H1 (cell line): Measurements from ENCODE around the gene DOK7. TPM values are rescaled to one million over a fixed set of nuclear protein-coding genes. Genes with fewer than 3 reads are reported as not detected.

Experiments
- CTCF ChIA-PET: fragments of 300-600 bp; sonication (Branson Sonifier 250); formaldehyde crosslinking; loops from one replicate; lab custom pipeline; 2021; ENCODE audit not compliant: partially characterized antibody; lab: Charles Lee
- POLR2A ChIA-PET: fragments of 300-600 bp; sonication (Branson Sonifier 250); formaldehyde crosslinking; loops from one replicate; lab custom pipeline; 2021; ENCODE audit warnings: inconsistent platforms; ENCODE audit not compliant: partially characterized antibody; lab: Charles Lee
- DNase-seq, 2 experiments: peaks; one replicate each; pipeline versions ENCODE4 v3.0.0 to v3.0.0-alpha.2; 2010 to 2022; ENCODE audit warnings: low spot score in 2 of 2, low read depth in 1 of 2, mixed read lengths in 1 of 2
- FAIRE-seq: peaks from 2 replicates; lab custom pipeline; 2011; peaks lifted over from hg19 to GRCh38; lab: Jason Lieb, UNC
- H2AFZ ChIP-seq: 2 replicates; pipeline ENCODE4 v1.8.1; 2012; ENCODE audit warnings: low read length, inconsistent platforms
- H2AK5ac ChIP-seq: 2 replicates; pipeline ENCODE4 v1.6.1; 2013; ENCODE audit warnings: low read depth, low read length
- H2BK120ac ChIP-seq: replicated peaks from 2 replicates; pipeline ENCODE3; 2013; ENCODE audit warnings: low read depth, low read length, inconsistent platforms
- H2BK12ac ChIP-seq: 2 replicates; pipeline ENCODE4 v1.6.1; 2013; ENCODE audit warnings: low read depth, low read length
- H2BK15ac ChIP-seq: 2 replicates; pipeline ENCODE4 v1.6.1; 2013; ENCODE audit warnings: low read length
- H2BK20ac ChIP-seq: 2 replicates; pipeline ENCODE4 v1.6.1; 2013; ENCODE audit warnings: low read length
- H2BK5ac ChIP-seq: 2 replicates; pipeline ENCODE4 v1.6.1; 2013; ENCODE audit warnings: low read depth, low read length
- H3K14ac ChIP-seq: 2 replicates; pipeline ENCODE4 v1.6.1; 2013; ENCODE audit warnings: inconsistent platforms; ENCODE audit not compliant: insufficient read length
- H3K18ac ChIP-seq: 2 replicates; pipeline ENCODE4 v1.6.1; 2013; ENCODE audit warnings: low read length; ENCODE audit errors: extremely low read depth
- H3K23ac ChIP-seq: 2 replicates; pipeline ENCODE4 v1.6.1; 2013; ENCODE audit warnings: inconsistent platforms; ENCODE audit not compliant: insufficient read length
- H3K23me2 ChIP-seq: 2 replicates; pipeline ENCODE4 v1.6.1; 2013; ENCODE audit warnings: low read depth, low read length
- H3K27ac ChIP-seq: 2 replicates; pipeline ENCODE4 v1.6.1; 2011; ENCODE audit warnings: low read depth, low read length, inconsistent platforms
- H3K27me3 ChIP-seq, 4 experiments: replicated peaks in 1 of 4; 1 replicate in 1 of 4; 2 replicates in 3 of 4; pipeline versions ENCODE4 v1.6.1 to v1.8.1; 2011 to 2013; ENCODE audit warnings: low read length in 3 of 4, mild to moderate bottlenecking in 3 of 4, inconsistent platforms in 2 of 4, mixed read lengths in 2 of 4, moderate library complexity in 1 of 4; ENCODE audit not compliant: control insufficient read depth in 3 of 4, insufficient read depth in 3 of 4; ENCODE audit errors: extremely low read depth in 1 of 4
- H3K36me3 ChIP-seq, 4 experiments: 2 replicates each; pipeline versions ENCODE4 v1.6.1 to v1.8.1; 2011 to 2013; ENCODE audit warnings: mild to moderate bottlenecking in 4 of 4, low read length in 3 of 4, moderate library complexity in 2 of 4, control low read depth in 1 of 4, inconsistent platforms in 1 of 4; ENCODE audit not compliant: insufficient read depth in 4 of 4, control insufficient read depth in 2 of 4
- H3K4ac ChIP-seq: replicated peaks from 2 replicates; pipeline ENCODE3; 2013; ENCODE audit warnings: low read length, low read depth, mixed read lengths, inconsistent platforms; ENCODE audit not compliant: insufficient read length
- H3K4me1 ChIP-seq, 4 experiments: replicated peaks in 1 of 4; 1 replicate in 1 of 4; 2 replicates in 3 of 4; pipeline versions ENCODE4 v1.6.1 to v1.8.1; 2011 to 2013; ENCODE audit warnings: low read length in 3 of 4, inconsistent platforms in 2 of 4, mixed read lengths in 1 of 4; ENCODE audit not compliant: insufficient read depth in 4 of 4, control insufficient read depth in 3 of 4
- H3K4me2 ChIP-seq, 2 experiments: 2 replicates each; pipeline versions ENCODE4 v1.6.1 to v1.8.1; 2011 to 2013; ENCODE audit warnings: low read depth in 2 of 2, low read length in 2 of 2, control low read depth in 1 of 2, inconsistent platforms in 1 of 2, mild to moderate bottlenecking in 1 of 2; ENCODE audit not compliant: insufficient read depth in 1 of 2
- H3K4me3 ChIP-seq, 4 experiments: fragments of 200-600, 300-600 bp in 1 of 4; sonication (generic), shearing (Covaris generic), sonication (Bioruptor Twin) in 1 of 4; 2 replicates each; pipeline versions ENCODE4 v1.5.1 to v1.8.1; 2011 to 2016; ENCODE audit warnings: low read length in 4 of 4, low read depth in 3 of 4, control low read depth in 2 of 4, inconsistent platforms in 2 of 4, mild to moderate bottlenecking in 2 of 4, mixed read lengths in 1 of 4, moderate library complexity in 1 of 4; ENCODE audit not compliant: insufficient read depth in 2 of 4; ENCODE audit errors: extremely low read depth in 1 of 4
- H3K56ac ChIP-seq: replicated peaks from 2 replicates; pipeline ENCODE3; 2013; ENCODE audit warnings: low read depth, mild to moderate bottlenecking, mixed read lengths, low read length, inconsistent platforms; ENCODE audit not compliant: insufficient read length
- H3K79me1 ChIP-seq: 2 replicates; pipeline ENCODE4 v1.6.1; 2013; ENCODE audit warnings: low read depth, low read length, control low read depth
- H3K79me2 ChIP-seq, 2 experiments: 2 replicates each; pipeline versions ENCODE4 v1.6.1 to v1.8.1; 2012 to 2013; ENCODE audit warnings: low read length in 2 of 2, mild to moderate bottlenecking in 2 of 2, inconsistent platforms in 1 of 2; ENCODE audit not compliant: insufficient read depth in 2 of 2, control insufficient read depth in 1 of 2
- H3K9ac ChIP-seq, 4 experiments: replicated peaks in 1 of 4; 1 replicate in 1 of 4; 2 replicates in 3 of 4; pipeline versions ENCODE4 v1.6.1 to v1.8.1; 2011 to 2013; ENCODE audit warnings: low read depth in 3 of 4, low read length in 3 of 4, control low read depth in 2 of 4, mild to moderate bottlenecking in 2 of 4, moderate library complexity in 2 of 4, inconsistent platforms in 1 of 4; ENCODE audit errors: extremely low read depth in 1 of 4
- H3K9me3 ChIP-seq, 2 experiments: 2 replicates each; pipeline versions ENCODE4 v1.6.1 to v1.8.1; 2012 to 2013; ENCODE audit warnings: mild to moderate bottlenecking in 2 of 2, moderate library complexity in 2 of 2, control low read depth in 1 of 2, inconsistent platforms in 1 of 2, low read depth in 1 of 2, low read length in 1 of 2, mixed read lengths in 1 of 2; ENCODE audit not compliant: insufficient read depth in 2 of 2
- H4K20me1 ChIP-seq, 2 experiments: replicated peaks in 1 of 2; 2 replicates each; pipeline versions ENCODE3 to v1.8.1; 2011 to 2013; ENCODE audit warnings: inconsistent platforms in 2 of 2, low read length in 2 of 2, mild to moderate bottlenecking in 1 of 2; ENCODE audit not compliant: insufficient read depth in 2 of 2, control insufficient read depth in 1 of 2
- H4K5ac ChIP-seq: 2 replicates; pipeline ENCODE4 v1.6.1; 2013; ENCODE audit warnings: low read length, low read depth, mixed read lengths, inconsistent platforms; ENCODE audit not compliant: insufficient read length
- H4K8ac ChIP-seq: 2 replicates; pipeline ENCODE4 v1.8.0; 2013; ENCODE audit warnings: mild to moderate bottlenecking, moderate library complexity, low read length, inconsistent platforms; ENCODE audit not compliant: insufficient read depth; ENCODE audit errors: extremely low read depth
- H4K91ac ChIP-seq: replicated peaks from 2 replicates; pipeline ENCODE3; 2013; ENCODE audit warnings: low read length, mixed read lengths, inconsistent platforms; ENCODE audit not compliant: insufficient read length
- SP1 ChIP-seq: IDR thresholded peaks from 2 replicates; pipeline ENCODE4 v1.6.1; 2011; ENCODE audit warnings: low read depth, low read length
- WGBS, 2 experiments: shearing (Covaris generic) in 1 of 2; methylation state at CpG; one replicate each; pipeline versions ENCODE4 v1.1.6 to v1.1.7; 2013 to 2015; ENCODE audit warnings: low lambda C conversion rate in 2 of 2, mixed read lengths in 2 of 2, inconsistent platforms in 1 of 2, low coverage in 1 of 2, missing lambda C conversion rate in 1 of 2; ENCODE audit not compliant: insufficient replicate concordance in 2 of 2, insufficient coverage in 1 of 2, insufficient read length in 1 of 2; ENCODE audit errors: extremely low coverage in 1 of 2, missing lambda C conversion rate in 1 of 2; 5-methylcytosine and 5-hydroxymethylcytosine counted together
- polyA plus RNA-seq, 7 experiments: library from polyadenylated mRNA; depleted of rRNA in 3 of 7; stranded (reverse) in 5 of 7; unstranded in 2 of 7; fragments of >200 nt in 5 of 7; fragments of 200-250 nt in 2 of 7; gene quantifications; 1 replicate in 5 of 7; 2 replicates in 1 of 7; 4 replicates in 1 of 7; pipeline versions ENCODE4 v1.2.1 to v1.2.3, GENCODE V29; 2011 to 2013; ENCODE audit warnings: missing spikeins in 2 of 7, mixed read lengths in 2 of 7
- total RNA-seq: library from RNA; stranded (reverse); fragmentation: NEBNext Ultra II Directional; extraction: Animal tissue kit (Norgen Biotek cat#: 25700); gene quantifications from 2 replicates; pipeline ENCODE4 v1.2.1, GENCODE V29; 2021

Gene DOK7
- total and polyA plus RNA-seq, 2 of the 8 experiments (the other 6 are each of a cell fraction or from before 2014, with no cell fraction given), result 0.32 TPM; not detected in 1

GRCh38 chr4:3437998-3438846, 24.9 kb upstream of the DOK7 start:
- no peak overlapping the region for H2BK120ac ChIP-seq
- FAIRE-seq (no peak), DNase-seq (no peak)
- no peak overlapping the region for H3K4me3 ChIP-seq
- no peaks in the 10 kb centered on the region for H3K9me3 ChIP-seq
- H3K4me2 ChIP-seq, result no peak overlapping the region
- H3K18ac ChIP-seq, result no peak overlapping the region
- H2AK5ac ChIP-seq, result no peak overlapping the region
- H3K4me1 ChIP-seq, result peaks cover 0 to 5% (median 2%) of the 10 kb centered on the region in 4 experiments; a peak in 3 of 7 replicates
- H2AFZ ChIP-seq, result no peak overlapping the region
- no peak overlapping the region for H2BK20ac ChIP-seq
- no peaks in the 10 kb centered on the region for H3K36me3 ChIP-seq
- H3K79me2 ChIP-seq, result no peaks in the 10 kb centered on the region
- H4K8ac ChIP-seq, result 0 out of 2 replicates have a peak overlapping the region, but pooled peaks have one; percentile 11
- ChIA-PET CTCF (interaction anchor here (0.6 to 11.6 kb wide), 8 partner anchors 10 to 352 kb away, joined by 3 to 152 read pairs (median 6); no protein-coding TSS in a partner anchor), POLR2A (interaction anchor here (1.1 kb wide), 1 partner anchor 145 kb away, joined by 3 read pairs; no protein-coding TSS in a partner anchor)
- WGBS, 2 experiments, result 90% methylated on average over 18 of the region's 28 CpGs; no CpG with 5 or more reads in 1 of the 2 experiments
- H4K20me1 ChIP-seq, result no peaks in the 10 kb centered on the region
- peak overlapping the region; percentile 54 for H4K91ac ChIP-seq
- H3K14ac ChIP-seq, result no peak overlapping the region
- H4K5ac ChIP-seq, result no peak overlapping the region
- TF ChIP-seq SP1, result no peak
- no peak overlapping the region for H3K56ac ChIP-seq
- H3K9ac ChIP-seq, result no peak overlapping the region
- no peak overlapping the region for H3K23ac ChIP-seq
- H3K27ac ChIP-seq, result no peak overlapping the region
- no peaks in the 10 kb centered on the region; a peak in 1 of 7 replicates for H3K27me3 ChIP-seq
- H3K4ac ChIP-seq, result no peak overlapping the region
- no peaks in the 10 kb centered on the region for H3K79me1 ChIP-seq
- no peaks in the 10 kb centered on the region for H3K23me2 ChIP-seq
- H2BK15ac ChIP-seq, result no peak overlapping the region
- no peak overlapping the region for H2BK12ac ChIP-seq
- H2BK5ac ChIP-seq, result no peak overlapping the region
